ENCODE data around the gene RIN3. TPM values are rescaled to one million over a fixed set of nuclear protein-coding genes. Genes with fewer than 3 reads are reported as not detected.

Gene RIN3
- total RNA-seq, 1 experiment from 2014 or later = 4.8 TPM

DNA sequence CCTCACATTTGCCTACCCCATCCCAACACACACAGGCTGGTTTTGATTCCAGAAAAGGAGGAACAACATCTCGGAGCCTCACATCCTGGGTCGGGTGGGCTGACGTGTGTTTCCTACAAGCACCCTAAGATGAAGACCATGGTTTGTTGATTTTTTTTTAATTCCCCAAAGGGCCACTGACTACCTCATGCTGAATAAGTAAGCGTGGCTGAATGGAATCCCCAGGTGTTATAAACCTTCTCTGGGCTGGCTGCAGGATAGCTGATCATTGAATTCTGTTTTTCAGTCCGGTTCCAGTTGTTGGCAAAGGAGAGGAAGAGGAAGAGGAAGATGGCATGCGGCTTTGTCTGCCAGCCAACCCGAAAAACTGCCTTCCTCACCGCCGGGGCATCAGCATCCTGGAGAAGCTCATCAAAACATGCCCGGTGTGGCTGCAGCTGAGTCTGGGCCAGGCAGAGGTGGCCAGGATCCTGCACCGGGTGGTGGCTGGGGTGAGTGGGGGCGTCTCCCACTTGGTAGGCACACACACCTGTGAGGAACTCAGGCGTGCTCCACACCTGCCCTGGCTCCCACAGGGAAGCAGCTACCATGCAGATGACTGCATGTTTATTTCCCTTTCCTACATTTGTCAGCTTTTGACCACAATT, 42.0 kb downstream of the RIN3 start:
- Histone ChIP-seq H3K4me3 (ENCODE audit: low read length) (no peak overlapping the region), H3K9me2 (replicated peaks; ENCODE audit: low read length) (no peaks in the 10 kb centered on the region), H3F3A (ENCODE audit: low read length, unreplicated experiment) (no peaks in the 10 kb centered on the region), H3K36me3 (ENCODE audit: low read depth, low read length) (no peaks in the 10 kb centered on the region), H3K4me2 (ENCODE audit: low read length) (no peak overlapping the region), H2AFZ (ENCODE audit: low read length) (no peak overlapping the region), H3K9me3 (ENCODE audit: low read length) (no peaks in the 10 kb centered on the region), H3K4me1 (ENCODE audit: insufficient read depth, low read length) (no peaks in the 10 kb centered on the region), H3K9ac (ENCODE audit: low read length) (no peak overlapping the region), H3K79me2 (ENCODE audit: low read length) (no peaks in the 10 kb centered on the region), H4K20me1 (ENCODE audit: low read length) (no peaks in the 10 kb centered on the region), H3K27me3 (ENCODE audit: low read length) (no peaks in the 10 kb centered on the region), H3K27ac (ENCODE audit: low read length) (no peak overlapping the region)
- no peak for ATAC-seq
- DNase-seq = no peak
- no TSS peak for BruUV-seq (replicated peaks)
- TF ChIP-seq, protein P1, sequence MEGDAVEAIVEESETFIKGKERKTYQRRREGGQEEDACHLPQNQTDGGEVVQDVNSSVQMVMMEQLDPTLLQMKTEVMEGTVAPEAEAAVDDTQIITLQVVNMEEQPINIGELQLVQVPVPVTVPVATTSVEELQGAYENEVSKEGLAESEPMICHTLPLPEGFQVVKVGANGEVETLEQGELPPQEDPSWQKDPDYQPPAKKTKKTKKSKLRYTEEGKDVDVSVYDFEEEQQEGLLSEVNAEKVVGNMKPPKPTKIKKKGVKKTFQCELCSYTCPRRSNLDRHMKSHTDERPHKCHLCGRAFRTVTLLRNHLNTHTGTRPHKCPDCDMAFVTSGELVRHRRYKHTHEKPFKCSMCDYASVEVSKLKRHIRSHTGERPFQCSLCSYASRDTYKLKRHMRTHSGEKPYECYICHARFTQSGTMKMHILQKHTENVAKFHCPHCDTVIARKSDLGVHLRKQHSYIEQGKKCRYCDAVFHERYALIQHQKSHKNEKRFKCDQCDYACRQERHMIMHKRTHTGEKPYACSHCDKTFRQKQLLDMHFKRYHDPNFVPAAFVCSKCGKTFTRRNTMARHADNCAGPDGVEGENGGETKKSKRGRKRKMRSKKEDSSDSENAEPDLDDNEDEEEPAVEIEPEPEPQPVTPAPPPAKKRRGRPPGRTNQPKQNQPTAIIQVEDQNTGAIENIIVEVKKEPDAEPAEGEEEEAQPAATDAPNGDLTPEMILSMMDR (conservative IDR thresholded peaks at IDR 0.05; ENCODE audit: low read depth, low read length) = no peak
- TF ChIP-seq EZH2 (IDR thresholded peaks at IDR 0.05; ENCODE audit: low read length, unreplicated experiment) (no peak), EZH2phosphoT487 (IDR thresholded peaks at IDR 0.05; ENCODE audit: borderline replicate concordance, low read length) (no peak)
- ChIA-PET POLR2A (ENCODE audit: unreplicated experiment) (no interaction called here), CTCF (no interaction called here)
- intact Hi-C loops (cut with micrococcal nuclease) = no loop called here

DNA sequence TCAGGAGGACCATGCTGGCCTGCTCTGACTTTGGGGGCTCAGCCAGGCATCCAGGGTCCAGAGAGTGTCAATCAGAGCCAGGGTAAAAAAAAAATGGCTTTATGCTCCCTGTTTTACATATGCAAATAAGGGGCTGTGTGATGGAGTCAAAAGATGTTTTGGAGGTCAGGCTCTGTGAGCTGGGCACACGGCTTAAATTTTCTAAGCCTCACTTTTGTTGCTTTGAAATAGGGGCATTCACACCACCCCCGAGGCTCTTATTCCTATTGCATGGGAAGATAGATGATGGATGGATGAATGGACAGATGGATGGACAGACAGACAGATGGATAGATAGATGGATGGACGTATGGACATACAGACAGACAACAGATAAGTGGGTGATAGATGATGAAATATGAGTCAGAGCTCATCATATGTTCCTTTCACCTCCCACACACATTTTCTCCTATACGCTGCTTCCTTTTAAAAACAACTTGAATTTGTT, 42.7 kb downstream of the RIN3 start:
- Histone ChIP-seq H3F3A (ENCODE audit: low read length, unreplicated experiment) (no peaks in the 10 kb centered on the region), H3K79me2 (ENCODE audit: low read length) (no peaks in the 10 kb centered on the region), H2AFZ (ENCODE audit: low read length) (no peak overlapping the region), H3K36me3 (ENCODE audit: low read depth, low read length) (no peaks in the 10 kb centered on the region), H3K9me2 (replicated peaks; ENCODE audit: low read length) (no peaks in the 10 kb centered on the region), H3K27ac (ENCODE audit: low read length) (no peak overlapping the region), H3K9me3 (ENCODE audit: low read length) (no peaks in the 10 kb centered on the region), H3K9ac (ENCODE audit: low read length) (no peak overlapping the region), H4K20me1 (ENCODE audit: low read length) (no peaks in the 10 kb centered on the region), H3K4me2 (ENCODE audit: low read length) (no peak overlapping the region), H3K4me1 (ENCODE audit: insufficient read depth, low read length) (no peaks in the 10 kb centered on the region), H3K4me3 (ENCODE audit: low read length) (no peak overlapping the region), H3K27me3 (ENCODE audit: low read length) (no peaks in the 10 kb centered on the region)
- CTCF ChIA-PET = no interaction called here
- DNase-seq (no peak), ATAC-seq (no peak)
- POLR2A ChIA-PET (ENCODE audit: unreplicated experiment) = no interaction called here
- BruUV-seq (replicated peaks) = no TSS peak
- intact Hi-C loops (cut with micrococcal nuclease) = no loop called here
- TF ChIP-seq EZH2 (IDR thresholded peaks at IDR 0.05; ENCODE audit: low read length, unreplicated experiment) = no peak
- TF ChIP-seq, protein P1 (conservative IDR thresholded peaks at IDR 0.05; ENCODE audit: low read depth, low read length) = no peak
- TF ChIP-seq EZH2phosphoT487 (IDR thresholded peaks at IDR 0.05; ENCODE audit: borderline replicate concordance, low read length) = no peak

DNA sequence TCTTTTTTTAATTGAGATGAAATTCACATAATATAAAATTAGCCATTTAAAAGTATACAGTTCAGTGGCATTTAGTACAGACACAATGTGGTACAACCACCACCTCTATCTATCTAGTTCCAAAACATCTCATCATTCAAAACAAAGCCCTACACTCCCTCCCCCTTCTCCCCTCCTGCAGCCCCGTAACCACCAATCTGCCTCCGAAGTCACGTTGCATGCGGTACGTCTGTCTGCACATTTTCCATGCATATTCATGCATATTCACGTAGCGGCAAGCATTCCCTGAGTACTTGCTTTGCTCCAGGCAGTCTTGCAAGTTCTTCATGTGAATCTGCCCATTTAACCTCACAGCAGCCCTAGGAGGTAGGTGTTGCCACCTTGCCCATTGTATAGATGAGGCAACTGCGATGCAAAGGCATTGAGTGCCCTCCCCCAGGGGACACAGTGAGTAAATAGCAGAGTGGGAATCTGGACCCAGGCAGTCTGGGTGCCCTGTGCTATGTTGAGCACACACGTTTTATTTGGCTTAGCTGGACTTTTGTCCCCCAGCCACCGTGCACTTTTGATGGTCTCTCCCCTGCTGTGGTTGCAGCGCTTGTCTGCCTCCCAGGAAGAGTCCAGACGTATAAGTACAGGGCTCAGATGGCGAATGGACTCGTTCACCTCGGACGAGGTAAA, 43.4 kb downstream of the RIN3 start:
- CTCF ChIA-PET = no interaction called here

More for the DNA sequence above, 43.4 kb downstream of the RIN3 start:
- TF ChIP-seq EZH2 (IDR thresholded peaks at IDR 0.05; ENCODE audit: low read length, unreplicated experiment) (no peak), EZH2phosphoT487 (IDR thresholded peaks at IDR 0.05; ENCODE audit: borderline replicate concordance, low read length) (no peak)
- TF ChIP-seq, protein P1 (conservative IDR thresholded peaks at IDR 0.05; ENCODE audit: low read depth, low read length) = no peak
- H3K4me3 ChIP-seq (ENCODE audit: low read length) = no peak overlapping the region
- ATAC-seq = no peak
- H3K9me2 ChIP-seq (replicated peaks; ENCODE audit: low read length) = no peaks in the 10 kb centered on the region
- no peaks in the 10 kb centered on the region for H3F3A ChIP-seq (ENCODE audit: low read length, unreplicated experiment)
- no peak overlapping the region for H3K4me2 ChIP-seq (ENCODE audit: low read length)
- no peaks in the 10 kb centered on the region for H3K4me1 ChIP-seq (ENCODE audit: insufficient read depth, low read length)
- no peaks in the 10 kb centered on the region for H3K9me3 ChIP-seq (ENCODE audit: low read length)
- no peaks in the 10 kb centered on the region for H3K27me3 ChIP-seq (ENCODE audit: low read length)
- H3K27ac ChIP-seq (ENCODE audit: low read length) = no peak overlapping the region
- intact Hi-C loops (cut with micrococcal nuclease) = no loop called here
- no peak overlapping the region for H3K9ac ChIP-seq (ENCODE audit: low read length)
- POLR2A ChIA-PET (ENCODE audit: unreplicated experiment) = no interaction called here
- H4K20me1 ChIP-seq (ENCODE audit: low read length) = no peaks in the 10 kb centered on the region
- DNase-seq = no peak
- H3K36me3 ChIP-seq (ENCODE audit: low read depth, low read length) = no peaks in the 10 kb centered on the region
- no TSS peak for BruUV-seq (replicated peaks)
- no peak overlapping the region for H2AFZ ChIP-seq (ENCODE audit: low read length)
- H3K79me2 ChIP-seq (ENCODE audit: low read length) = no peaks in the 10 kb centered on the region

Measured in PC-3 (cell line).